WI38 (cell line): ENCODE data around the gene ARHGAP26.

Experiments used
- H3K4me3 ChIP-seq: 2 replicates; pipeline ENCODE4 v1.5.1; 2011; ENCODE audit warnings: low read depth, mild to moderate bottlenecking, control low read depth, low read length
- TF ChIP-seq, protein P1 (sequence below): IDR thresholded peaks from 2 replicates; pipeline ENCODE4 v1.5.1; 2012; ENCODE audit warnings: low read depth, mild to moderate bottlenecking, control low read depth, low read length

The ARHGAP26 gene

DNA sequence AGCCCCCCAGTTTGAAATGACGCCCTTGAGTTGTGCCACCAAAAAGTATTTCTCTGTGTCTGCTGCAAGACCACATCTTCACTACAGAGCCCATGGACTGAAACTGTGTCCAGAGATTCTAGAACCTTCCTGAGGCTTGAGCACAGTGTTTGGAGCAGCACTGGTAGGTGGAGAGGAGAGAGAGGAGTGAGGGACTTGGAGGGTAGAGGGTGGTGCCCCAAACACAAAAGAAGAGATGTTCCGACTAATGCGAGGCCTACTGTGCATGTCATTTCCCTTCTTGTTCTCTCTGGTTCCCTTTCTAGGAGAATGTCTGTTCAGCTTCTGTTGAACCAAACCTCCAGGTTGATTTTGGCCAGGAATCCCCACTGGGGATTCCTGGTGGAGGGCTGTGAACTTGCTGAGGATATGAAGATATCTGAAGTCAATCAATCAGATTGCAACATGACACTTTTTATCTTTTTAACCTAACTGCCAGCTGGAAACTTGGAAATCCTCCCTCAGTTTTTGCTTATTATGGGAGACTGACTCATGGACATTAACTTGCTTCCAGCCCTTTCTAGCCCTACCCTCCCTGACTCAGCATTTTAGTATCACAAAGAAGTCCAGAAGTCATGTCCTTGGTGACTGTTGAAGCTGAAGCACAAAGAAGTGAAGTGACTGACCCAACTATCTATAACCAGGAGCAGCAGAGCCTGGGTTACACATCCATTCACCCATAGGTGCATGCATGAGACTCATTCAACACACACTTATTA is 478.8 kb downstream of the ARHGAP26 start:
- TF ChIP-seq, protein P1, sequence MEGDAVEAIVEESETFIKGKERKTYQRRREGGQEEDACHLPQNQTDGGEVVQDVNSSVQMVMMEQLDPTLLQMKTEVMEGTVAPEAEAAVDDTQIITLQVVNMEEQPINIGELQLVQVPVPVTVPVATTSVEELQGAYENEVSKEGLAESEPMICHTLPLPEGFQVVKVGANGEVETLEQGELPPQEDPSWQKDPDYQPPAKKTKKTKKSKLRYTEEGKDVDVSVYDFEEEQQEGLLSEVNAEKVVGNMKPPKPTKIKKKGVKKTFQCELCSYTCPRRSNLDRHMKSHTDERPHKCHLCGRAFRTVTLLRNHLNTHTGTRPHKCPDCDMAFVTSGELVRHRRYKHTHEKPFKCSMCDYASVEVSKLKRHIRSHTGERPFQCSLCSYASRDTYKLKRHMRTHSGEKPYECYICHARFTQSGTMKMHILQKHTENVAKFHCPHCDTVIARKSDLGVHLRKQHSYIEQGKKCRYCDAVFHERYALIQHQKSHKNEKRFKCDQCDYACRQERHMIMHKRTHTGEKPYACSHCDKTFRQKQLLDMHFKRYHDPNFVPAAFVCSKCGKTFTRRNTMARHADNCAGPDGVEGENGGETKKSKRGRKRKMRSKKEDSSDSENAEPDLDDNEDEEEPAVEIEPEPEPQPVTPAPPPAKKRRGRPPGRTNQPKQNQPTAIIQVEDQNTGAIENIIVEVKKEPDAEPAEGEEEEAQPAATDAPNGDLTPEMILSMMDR, result no peak

DNA sequence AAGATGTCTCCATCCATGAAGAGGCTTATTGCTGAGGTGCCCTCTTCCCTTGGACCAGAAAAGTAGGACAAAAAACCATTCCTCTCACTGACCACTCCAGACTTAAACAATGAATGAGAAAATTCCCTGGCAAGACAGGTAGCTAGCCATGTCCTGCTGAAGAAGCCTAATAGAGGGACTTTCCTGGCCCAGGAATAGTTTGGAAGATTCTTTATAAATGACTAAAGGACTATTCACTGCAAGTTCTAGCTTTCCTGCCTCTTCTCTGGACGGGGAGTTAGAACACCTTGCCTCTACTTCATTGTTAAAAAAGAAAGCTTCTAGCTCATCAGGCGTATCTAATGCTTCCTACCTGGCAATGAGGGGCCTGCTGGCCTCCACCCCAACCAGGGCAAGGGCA is 479.7 kb downstream of the ARHGAP26 start:
- no peak overlapping the region for H3K4me3 ChIP-seq
- TF ChIP-seq, protein P1, result no peak

More for the DNA sequence above, 478.8 kb downstream of the ARHGAP26 start:
- no peak overlapping the region for H3K4me3 ChIP-seq

DNA sequence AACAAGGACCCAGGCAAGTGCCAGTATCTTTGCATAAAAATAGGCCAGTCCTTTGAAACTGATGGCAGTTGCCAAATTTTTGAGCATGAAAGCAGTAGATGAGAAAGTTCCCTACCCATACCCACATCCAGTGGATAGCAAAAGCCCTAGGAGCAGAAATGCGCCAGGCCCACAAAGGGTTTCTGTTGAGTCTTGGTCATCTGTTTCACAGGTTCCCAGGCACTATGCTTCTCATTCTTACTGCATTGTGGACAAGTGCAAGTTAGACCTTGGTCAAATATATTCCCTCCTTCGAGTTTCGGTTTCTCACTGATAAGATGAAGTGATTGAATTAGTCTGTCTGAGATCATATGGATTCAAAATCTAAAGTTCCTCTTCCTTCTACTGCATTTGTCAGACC is 481.0 kb downstream of the ARHGAP26 start:
- TF ChIP-seq, protein P1, result no peak
- H3K4me3 ChIP-seq, result no peak overlapping the region

DNA sequence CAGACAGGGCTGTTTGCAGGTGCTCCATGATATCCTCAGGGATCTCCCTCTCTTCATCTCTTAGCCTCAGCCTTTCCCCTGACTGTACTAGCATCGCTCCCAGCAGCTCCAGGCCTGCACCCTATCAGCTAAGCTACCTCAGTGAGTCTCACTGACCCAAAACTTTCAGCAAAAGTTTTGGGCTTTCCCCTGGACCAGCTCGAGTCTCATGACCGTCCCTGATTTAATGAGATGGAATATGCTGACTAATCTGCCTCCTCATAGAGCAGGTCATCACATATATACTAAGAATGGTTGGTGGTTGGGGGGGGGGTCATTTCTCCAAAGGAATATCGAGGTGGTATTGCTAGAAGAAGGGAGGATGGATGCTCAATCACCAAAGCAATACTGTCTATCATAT is 481.8 kb downstream of the ARHGAP26 start:
- TF ChIP-seq, protein P1, result no peak
- no peak overlapping the region for H3K4me3 ChIP-seq

DNA sequence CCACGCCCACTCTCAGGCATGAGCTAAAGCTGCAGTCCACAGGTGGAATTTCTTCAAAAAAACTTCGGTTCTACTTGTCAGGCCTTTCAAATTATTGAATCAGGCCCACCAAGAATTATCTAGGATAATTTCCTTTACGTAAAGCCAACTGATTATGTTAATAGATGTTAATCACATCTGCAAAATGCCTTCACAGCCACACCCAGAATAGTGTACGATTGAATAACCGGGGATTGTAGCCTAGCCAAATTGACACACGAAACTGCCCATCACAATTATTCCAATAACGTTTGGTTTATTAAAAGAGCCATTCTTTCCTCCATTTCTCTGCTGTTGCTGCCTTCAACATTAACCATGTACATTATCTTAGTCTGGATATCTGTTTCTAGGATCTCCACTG is 484.6 kb downstream of the ARHGAP26 start:
- H3K4me3 ChIP-seq, result no peak overlapping the region

DNA sequence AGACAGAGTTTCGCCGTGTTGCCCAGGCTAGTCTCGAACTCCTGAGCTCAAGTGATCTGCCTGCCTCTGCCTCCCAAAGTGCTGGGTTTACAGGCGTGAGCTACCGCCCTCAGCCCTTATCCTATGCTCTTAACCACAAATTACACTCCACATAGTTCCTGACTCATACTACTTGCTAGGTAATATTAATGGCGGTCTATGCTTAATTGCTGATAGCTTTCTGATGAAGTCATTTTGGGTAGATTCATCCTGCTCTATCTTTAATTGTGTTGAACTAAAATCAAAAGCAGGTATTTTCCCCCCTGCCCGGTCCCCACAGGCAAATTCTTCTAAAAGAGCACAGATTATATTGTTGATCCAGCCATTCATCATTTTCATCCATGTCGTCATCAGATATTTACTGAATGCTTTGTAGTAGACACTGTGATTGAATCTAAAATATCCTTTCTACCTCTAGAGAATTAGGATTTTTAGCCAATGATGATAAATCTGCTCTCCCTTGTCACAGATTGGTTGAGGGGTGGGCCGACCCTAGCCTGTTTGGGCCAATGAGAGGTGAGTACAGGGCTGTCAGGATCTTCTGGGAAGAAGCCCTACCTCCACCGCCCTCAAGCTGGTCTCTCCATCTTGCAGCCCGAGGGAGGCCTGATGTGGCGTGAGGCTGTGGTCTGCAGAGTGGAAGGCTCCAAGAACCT is 488.5 kb downstream of the ARHGAP26 start:
- no peak overlapping the region for H3K4me3 ChIP-seq
- TF ChIP-seq, protein P1, result no peak

More for the DNA sequence above, 484.6 kb downstream of the ARHGAP26 start:
- TF ChIP-seq, protein P1, result no peak

DNA sequence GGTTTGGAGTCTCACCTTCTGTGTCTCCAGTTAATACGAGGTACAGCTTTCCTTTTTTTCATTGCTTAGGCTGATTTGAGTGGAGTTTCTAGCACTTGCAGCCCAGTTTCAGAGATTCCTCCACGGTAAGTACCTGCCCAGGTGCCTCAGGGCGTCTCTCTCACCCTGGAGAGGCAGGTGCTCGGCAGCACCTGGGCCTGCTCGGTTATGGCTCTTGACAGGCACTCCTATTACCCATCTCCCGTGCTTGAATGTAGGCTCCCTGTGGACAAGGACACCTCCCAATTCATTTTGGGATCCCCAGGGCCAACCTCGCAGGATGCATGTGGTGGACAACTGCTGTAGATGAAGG is 489.1 kb downstream of the ARHGAP26 start:
- no peak overlapping the region for H3K4me3 ChIP-seq
- TF ChIP-seq, protein P1, result no peak
